HG02981 (cell line): ENCODE results near the gene TFAM.
"Not testable (repeated sequence)": the region's sequence is repeated elsewhere in the genome, so short reads cannot be mapped to it uniquely, and the experiment has no call there.

Experiments
- ATAC-seq: cut with Tn5 transposase; IDR thresholded peaks from one replicate; pipeline ENCODE4 v1.9.1; 2021; ENCODE audit warnings: mild to moderate bottlenecking, moderate library complexity; ENCODE audit not compliant: unreplicated experiment

Gene TFAM

DNA sequence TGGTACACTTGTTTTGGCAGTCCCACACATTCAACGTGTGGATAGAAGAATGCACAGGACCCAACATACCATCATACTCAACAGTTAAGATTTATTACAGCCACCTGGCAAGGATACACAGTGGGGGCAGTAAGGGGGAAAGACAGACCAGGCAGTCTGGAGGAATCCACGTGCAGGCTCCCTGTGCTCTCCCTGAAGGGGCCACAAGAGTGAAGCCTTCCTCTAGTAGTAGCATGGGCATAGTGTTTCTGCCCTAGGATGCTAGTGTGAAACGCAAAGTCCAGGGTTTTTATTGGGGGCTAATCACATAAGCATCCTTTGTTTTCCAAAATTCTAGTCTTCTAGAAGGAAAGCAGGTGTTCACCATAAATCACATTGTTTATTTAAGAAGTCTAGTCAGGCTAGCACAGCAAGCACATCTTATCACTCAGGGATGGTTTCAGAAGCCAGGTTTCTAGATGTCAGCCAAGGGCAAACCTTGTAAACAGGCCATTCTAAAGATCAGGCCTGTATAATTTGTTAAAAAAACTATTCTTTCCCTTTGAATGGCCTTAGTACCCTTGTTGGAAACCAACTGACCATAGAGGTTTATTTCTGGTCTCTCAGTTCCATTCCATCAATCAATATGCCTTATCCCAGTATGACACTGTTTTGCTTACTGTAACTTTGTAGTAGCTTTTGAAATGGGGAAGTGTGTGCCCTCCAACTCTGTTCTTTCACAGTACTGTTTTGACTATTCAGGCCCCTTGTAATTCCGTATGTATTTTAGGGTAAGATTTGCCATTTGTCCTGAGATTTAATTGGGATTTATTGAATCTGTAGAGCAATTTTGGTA, 12.4 kb upstream of the TFAM start:
- ATAC-seq, result peak; percentile 83

GRCh38 chr10:58373442-58373827, 11.8 kb upstream of the TFAM start:
- no peak for ATAC-seq

DNA sequence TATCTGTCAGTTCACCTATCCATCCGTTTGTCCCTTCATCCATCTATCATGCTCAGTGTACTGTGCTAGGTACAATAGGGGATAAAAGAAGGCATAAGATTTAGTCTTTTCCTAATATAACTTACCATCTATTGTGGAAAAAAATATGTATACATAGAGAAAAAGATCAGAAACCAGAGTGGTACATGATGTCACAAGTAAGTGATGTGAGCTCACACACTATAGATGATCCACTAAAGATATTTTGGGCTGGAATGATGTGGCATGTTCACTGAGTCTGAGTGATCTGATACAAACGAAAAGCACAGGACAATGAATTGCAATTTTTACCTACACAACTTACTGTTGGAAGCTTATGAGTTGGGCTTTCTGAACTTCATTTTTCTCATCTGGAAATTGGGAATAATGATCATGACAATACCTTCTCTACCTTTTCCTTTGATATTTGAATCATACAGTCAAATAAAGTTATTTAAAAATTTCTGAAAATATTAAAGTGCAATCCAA, 2.7 kb upstream of the TFAM start:
- ATAC-seq, result no peak

DNA sequence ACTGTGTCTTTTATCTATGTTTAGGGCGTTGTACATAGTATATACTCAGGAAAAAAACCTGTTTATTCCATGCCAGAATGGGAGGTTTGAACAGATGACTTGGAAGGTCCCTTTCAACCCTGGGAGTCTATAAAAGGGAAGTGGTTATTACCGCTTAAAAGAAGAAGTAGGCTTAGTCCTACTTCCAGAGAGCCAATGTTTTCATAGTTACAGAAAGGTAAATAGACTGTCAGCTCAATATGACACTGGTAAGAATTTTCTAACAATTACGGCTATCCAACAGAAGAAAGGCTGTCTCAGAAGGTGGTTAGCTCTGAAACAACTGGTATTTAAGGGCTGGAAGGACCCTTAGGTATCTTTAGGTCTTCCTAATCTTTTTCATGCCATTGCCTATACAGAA, 1.1 kb upstream of the TFAM start:
- peak; percentile 71 for ATAC-seq

- peak; percentile 0 for ATAC-seq
Observed at GRCh38 chr10:58384544-58384998, 639 bp upstream of the TFAM start.

DNA sequence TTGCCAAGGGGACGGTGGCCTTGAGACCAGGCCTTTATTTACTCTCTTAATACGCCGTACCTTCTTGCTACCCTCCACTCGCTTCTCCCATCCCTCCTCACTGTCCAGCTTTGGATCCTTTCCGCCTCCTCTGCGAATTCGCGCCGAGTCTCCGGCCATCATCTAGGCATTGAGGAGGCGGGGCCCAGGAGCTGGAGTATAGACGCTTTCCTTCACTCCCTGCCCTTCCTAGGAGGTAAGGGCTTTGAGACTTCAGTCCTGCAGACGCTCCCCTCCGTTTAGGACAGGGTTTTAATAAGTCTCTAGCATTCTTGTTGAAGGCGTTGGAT, 538 bp downstream of the TFAM start:
- ATAC-seq, result peak; percentile 5

GRCh38 chr10:58389024-58389423, 3.8 kb downstream of the TFAM start:
- no peak for ATAC-seq

GRCh38 chr10:58393317-58393716, 8.1 kb downstream of the TFAM start:
- ATAC-seq, result no peak

GRCh38 chr10:58394471-58394870, 9.3 kb downstream of the TFAM start:
- no peak for ATAC-seq

DNA sequence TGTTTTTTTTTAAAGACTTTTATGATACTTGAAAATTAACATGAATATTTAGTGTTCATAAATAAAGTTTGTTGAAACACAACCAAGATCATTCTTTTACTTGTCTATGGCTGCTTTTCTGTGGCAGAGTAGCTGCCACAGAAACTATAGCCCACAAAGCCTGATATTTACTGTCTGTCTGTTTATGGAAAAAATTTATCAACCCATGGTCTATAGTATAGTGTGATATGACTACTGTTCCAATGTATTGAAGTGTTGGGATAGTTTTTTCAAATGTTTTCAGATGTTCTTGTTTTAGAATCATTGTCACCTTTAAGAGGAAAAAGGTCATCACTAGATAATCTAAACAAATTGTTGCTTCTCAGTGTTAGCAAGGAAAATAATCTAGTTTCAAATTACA, 10.8 kb downstream of the TFAM start:
- no peak for ATAC-seq

- no peak for ATAC-seq
Observed at GRCh38 chr10:58397830-58398229, 12.6 kb downstream of the TFAM start.

GRCh38 chr10:58399410-58399809, 14.2 kb downstream of the TFAM start:
- no peak for ATAC-seq

- no peak for ATAC-seq
Observed at GRCh38 chr10:58400609-58401008, 15.4 kb downstream of the TFAM start.

- ATAC-seq, result no peak
Observed at GRCh38 chr10:58404001-58404400, 18.8 kb downstream of the TFAM start.

GRCh38 chr10:58409956-58410610, 24.9 kb downstream of the TFAM start:
- ATAC-seq, result no peak

- ATAC-seq, result no peak
Observed at GRCh38 chr10:58412502-58412961, 27.3 kb downstream of the TFAM start.

GRCh38 chr10:58414270-58415041, 29.2 kb downstream of the TFAM start:
- no peak for ATAC-seq

DNA sequence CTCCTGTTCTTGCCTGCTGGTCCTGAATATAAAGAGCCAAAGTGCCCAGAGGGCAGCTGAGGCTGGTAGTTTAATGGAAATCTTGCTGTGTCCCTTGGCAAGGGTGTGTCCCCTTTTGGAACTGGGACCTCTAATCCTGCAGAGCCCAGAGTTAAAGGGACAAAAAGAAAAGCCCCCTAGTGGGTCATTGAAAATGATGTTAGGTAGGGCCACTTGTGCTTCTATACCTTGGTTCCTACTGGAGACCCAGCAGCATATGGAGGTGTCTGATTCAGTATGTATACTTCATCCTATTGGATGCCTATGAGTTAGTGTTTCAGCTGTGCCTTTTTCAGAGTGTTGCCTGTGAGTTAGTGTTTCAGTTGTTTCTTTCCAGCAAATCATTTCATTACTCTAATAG, 30.5 kb downstream of the TFAM start:
- ATAC-seq, result no peak

GRCh38 chr10:58417902-58418301, 32.7 kb downstream of the TFAM start:
- ATAC-seq, result not testable (repeated sequence)

DNA sequence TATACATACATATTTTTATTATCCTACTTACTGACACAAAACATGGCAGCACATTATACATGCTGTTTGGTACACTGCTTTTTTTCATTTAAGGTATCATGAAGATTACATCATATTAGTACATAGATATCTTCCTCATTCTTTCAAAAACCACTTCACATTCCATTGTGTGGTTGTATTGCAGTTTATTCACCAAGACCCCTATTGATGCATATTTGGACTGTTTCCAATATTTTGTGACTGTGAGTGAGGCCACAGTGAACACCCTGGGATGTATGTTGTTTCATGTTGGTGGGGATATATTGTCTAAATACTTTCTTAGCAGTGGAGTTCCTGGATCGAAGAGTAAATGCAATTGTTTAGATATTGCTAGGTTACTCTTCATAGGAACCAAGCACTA, 39.0 kb downstream of the TFAM start:
- no peak for ATAC-seq

GRCh38 chr10:58428436-58428835, 43.2 kb downstream of the TFAM start:
- not testable (repeated sequence) for ATAC-seq
